Colonic mucosa (tissue), 4 donors: ENCODE data around the gene TAF11L4. TPM values are rescaled to one million over a fixed set of nuclear protein-coding genes. Genes with fewer than 3 reads are reported as not detected.
"Not testable (repeated sequence)": the region's sequence is repeated elsewhere in the genome, so short reads cannot be mapped to it uniquely, and the experiment has no call there.

Experiments
- DNase-seq: peaks from one replicate; pipeline ENCODE4 v3.0.0-alpha.2; 2020
- H3K27ac ChIP-seq: fragments of 200-600 bp; one replicate; pipeline ENCODE4 v1.8.0; 2021
- H3K27me3 ChIP-seq: fragments of 200-600 bp; one replicate; pipeline ENCODE4 v1.8.0; 2021
- H3K36me3 ChIP-seq: fragments of 200-600 bp; one replicate; pipeline ENCODE4 v1.8.0; 2021
- H3K4me1 ChIP-seq: fragments of 200-600 bp; one replicate; pipeline ENCODE4 v1.8.0; 2021; ENCODE audit warnings: mild to moderate bottlenecking
- H3K4me3 ChIP-seq: fragments of 200-600 bp; one replicate; pipeline ENCODE4 v1.8.0; 2021
- H3K9ac ChIP-seq, 2 donors: one replicate each; pipeline ENCODE4 v1.7.0; 2013; ENCODE audit warnings: control low read depth in 2 of 2, low read depth in 2 of 2, low read length in 2 of 2
- H3K9me3 ChIP-seq: fragments of 200-600 bp; one replicate; pipeline ENCODE4 v1.8.0; 2021
- CTCF ChIP-seq: fragments of 200-600 bp; IDR thresholded peaks from one replicate; pipeline ENCODE4 v1.8.0; 2022; ENCODE audit warnings: antibody characterized with exemption, mild to moderate bottlenecking
- intact Hi-C: fragments of 100-400 bp; cut with DNase I; formaldehyde crosslinking; loops from one replicate; pipeline ENCODE4 v1.14.1; 2022
- total RNA-seq, 2 donors: library from RNA; stranded (reverse); fragmentation: NEBNext Ultra II Directional in 1 of 2; extraction: Animal tissue kit (Norgen Biotek cat#: 25700) in 1 of 2; gene quantifications; one replicate each; pipeline ENCODE4 v1.2.1, GENCODE V29; 2021
- donor health status: healthy.
- donor health status: DM: no; HTN: no; CAD: no.
- donor health status: DM: no; HTN: no; CAD: no.

The TAF11L4 gene
- not detected for total RNA-seq

- H3K36me3 ChIP-seq, DNase-seq, intact Hi-C loops, H3K27ac ChIP-seq, H3K27me3 ChIP-seq, H3K4me3 ChIP-seq, H3K4me1 ChIP-seq, H3K9me3 ChIP-seq, H3K9ac ChIP-seq: not testable (repeated sequence)
Observed at GRCh38 chr5:17521501-17521900, at the start of gene TAF11L4. Gene TAF11L4, plus strand, starts transcription at chr5:17521801.

- DNase-seq, H3K27me3 ChIP-seq, H3K9ac ChIP-seq, H3K27ac ChIP-seq, H3K36me3 ChIP-seq, H3K4me3 ChIP-seq, intact Hi-C loops, H3K4me1 ChIP-seq, H3K9me3 ChIP-seq: not testable (repeated sequence)
Observed at GRCh38 chr5:17475064-17475463, 46.5 kb upstream of the TAF11L4 start.

- intact Hi-C loops = no loop called here
- no peak for DNase-seq
- Histone ChIP-seq H3K4me1 (no peaks in the 10 kb centered on the region), H3K27ac (no peak overlapping the region), H3K9me3 (no peaks in the 10 kb centered on the region), H3K4me3 (no peak overlapping the region), H3K27me3 (no peaks in the 10 kb centered on the region), H3K9ac (no peak overlapping the region), H3K36me3 (no peaks in the 10 kb centered on the region)
- TF ChIP-seq CTCF = no peak
Observed at GRCh38 chr5:17477043-17477442, 44.6 kb upstream of the TAF11L4 start.

GRCh38 chr5:17477573-17478265, 43.9 kb upstream of the TAF11L4 start:
- intact Hi-C loops = no loop called here
- TF ChIP-seq CTCF = no peak
- no peak for DNase-seq
- Histone ChIP-seq H3K9me3 (no peaks in the 10 kb centered on the region), H3K4me1 (no peaks in the 10 kb centered on the region), H3K27me3 (no peaks in the 10 kb centered on the region), H3K4me3 (no peak overlapping the region), H3K9ac (no peak overlapping the region), H3K27ac (no peak overlapping the region), H3K36me3 (no peaks in the 10 kb centered on the region)

GRCh38 chr5:17481378-17481777, 40.2 kb upstream of the TAF11L4 start:
- Histone ChIP-seq H3K36me3 (no peaks in the 10 kb centered on the region), H3K4me3 (no peak overlapping the region), H3K27ac (no peak overlapping the region), H3K4me1 (no peaks in the 10 kb centered on the region), H3K27me3 (no peaks in the 10 kb centered on the region), H3K9ac (no peak overlapping the region), H3K9me3 (no peaks in the 10 kb centered on the region)
- DNase-seq = no peak
- intact Hi-C loops = no loop called here
- no peak for TF ChIP-seq CTCF

- intact Hi-C loops = no loop called here
- no peak for DNase-seq
- H3K4me3 ChIP-seq = no peak overlapping the region
- no peak for TF ChIP-seq CTCF
- H3K9me3 ChIP-seq = no peaks in the 10 kb centered on the region
- no peaks in the 10 kb centered on the region for H3K27me3 ChIP-seq
- H3K4me1 ChIP-seq = no peaks in the 10 kb centered on the region
- H3K9ac ChIP-seq = no peak overlapping the region
- no peaks in the 10 kb centered on the region for H3K36me3 ChIP-seq
- H3K27ac ChIP-seq = no peak overlapping the region
Observed at GRCh38 chr5:17482790-17483189, 38.8 kb upstream of the TAF11L4 start.

- intact Hi-C loops, H3K4me3 ChIP-seq, DNase-seq, H3K27me3 ChIP-seq, H3K9me3 ChIP-seq, H3K4me1 ChIP-seq, H3K9ac ChIP-seq, H3K36me3 ChIP-seq, H3K27ac ChIP-seq: not testable (repeated sequence)
Observed at GRCh38 chr5:17486464-17487173, 35.0 kb upstream of the TAF11L4 start.
